OCI-LY3 (cell line): ENCODE data around the gene C1QTNF6.
A peak's percentile ranks its signal among the peaks of the same experiment; 100 is the strongest.
"Not testable (repeated sequence)": the region's sequence is repeated elsewhere in the genome, so short reads cannot be mapped to it uniquely, and the experiment has no call there.

Experiments used
- H2AFZ ChIP-seq: fragments of 200-600, 300-600 bp; shearing (Covaris generic); 2 replicates; pipeline ENCODE4 v1.6.0; 2014; ENCODE audit warnings: antibody characterized with exemption, low read depth, low read length
- H3K27ac ChIP-seq: fragments of 200-600, 300-600 bp; sonication (generic); 2 replicates; pipeline ENCODE4 v1.5.1; 2014; ENCODE audit warnings: mild to moderate bottlenecking, low read length, moderate library complexity, mixed read lengths
- H3K27me3 ChIP-seq: fragments of 200-600, 300-600 bp; sonication (generic); 2 replicates; pipeline ENCODE4 v1.6.1; 2014; ENCODE audit warnings: low read depth, low read length, mixed read lengths
- H3K36me3 ChIP-seq: fragments of 200-600, 300-600 bp; sonication (generic); replicated peaks from 2 replicates; pipeline ENCODE3; 2014; ENCODE audit warnings: low read depth, low read length, mixed read lengths
- H3K4me1 ChIP-seq: fragments of 300-600, 200-600 bp; sonication (generic); 2 replicates; pipeline ENCODE4 v1.6.1; 2014; ENCODE audit warnings: low read length, mixed read lengths
- H3K4me2 ChIP-seq: fragments of 200-600, 300-600 bp; sonication (generic); 2 replicates; pipeline ENCODE4 v1.6.1; 2014; ENCODE audit warnings: low read length, mixed read lengths
- H3K4me3 ChIP-seq: fragments of 300-600, 200-600 bp; sonication (generic); 2 replicates; pipeline ENCODE4 v1.5.1; 2014; ENCODE audit warnings: antibody characterized with exemption, mild to moderate bottlenecking, low read length, moderate library complexity
- H3K79me2 ChIP-seq: fragments of 300-600, 200-600 bp; shearing (Covaris generic); 2 replicates; pipeline ENCODE4 v1.6.1; 2014; ENCODE audit warnings: mild to moderate bottlenecking, low read length, mixed read lengths
- H3K9ac ChIP-seq: fragments of 300-600, 200-600 bp; shearing (Covaris generic); 2 replicates; pipeline ENCODE4 v1.6.0; 2014; ENCODE audit warnings: mild to moderate bottlenecking, low read length, moderate library complexity
- H3K9me3 ChIP-seq: fragments of 200-600, 300-600 bp; shearing (Covaris generic); 2 replicates; pipeline ENCODE4 v1.6.1; 2014; ENCODE audit warnings: low read length, mixed read lengths; ENCODE audit not compliant: insufficient read depth
- H4K20me1 ChIP-seq: fragments of 200-600, 300-600 bp; sonication (generic); 2 replicates; pipeline ENCODE4 v1.6.1; 2016; ENCODE audit warnings: low read length, mixed read lengths; ENCODE audit not compliant: insufficient read depth
- EZH2phosphoT487 ChIP-seq: fragments of 200-600 bp; shearing (Covaris generic); IDR thresholded peaks from 2 replicates; pipeline ENCODE4 v1.6.1; 2018; ENCODE audit warnings: antibody characterized with exemption, mixed run types, low read depth
- TF ChIP-seq, protein P1 (sequence below): fragments of 200-600, 300-600 bp; sonication (generic); IDR thresholded peaks from 2 replicates; pipeline ENCODE4 v1.5.1; 2014; ENCODE audit warnings: antibody characterized with exemption, low read length, low read depth

The C1QTNF6 gene

GRCh38 chr22:37233751-37234631, 45.9 kb upstream of the C1QTNF6 start:
- no peak for TF ChIP-seq EZH2phosphoT487
- TF ChIP-seq, protein P1, sequence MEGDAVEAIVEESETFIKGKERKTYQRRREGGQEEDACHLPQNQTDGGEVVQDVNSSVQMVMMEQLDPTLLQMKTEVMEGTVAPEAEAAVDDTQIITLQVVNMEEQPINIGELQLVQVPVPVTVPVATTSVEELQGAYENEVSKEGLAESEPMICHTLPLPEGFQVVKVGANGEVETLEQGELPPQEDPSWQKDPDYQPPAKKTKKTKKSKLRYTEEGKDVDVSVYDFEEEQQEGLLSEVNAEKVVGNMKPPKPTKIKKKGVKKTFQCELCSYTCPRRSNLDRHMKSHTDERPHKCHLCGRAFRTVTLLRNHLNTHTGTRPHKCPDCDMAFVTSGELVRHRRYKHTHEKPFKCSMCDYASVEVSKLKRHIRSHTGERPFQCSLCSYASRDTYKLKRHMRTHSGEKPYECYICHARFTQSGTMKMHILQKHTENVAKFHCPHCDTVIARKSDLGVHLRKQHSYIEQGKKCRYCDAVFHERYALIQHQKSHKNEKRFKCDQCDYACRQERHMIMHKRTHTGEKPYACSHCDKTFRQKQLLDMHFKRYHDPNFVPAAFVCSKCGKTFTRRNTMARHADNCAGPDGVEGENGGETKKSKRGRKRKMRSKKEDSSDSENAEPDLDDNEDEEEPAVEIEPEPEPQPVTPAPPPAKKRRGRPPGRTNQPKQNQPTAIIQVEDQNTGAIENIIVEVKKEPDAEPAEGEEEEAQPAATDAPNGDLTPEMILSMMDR, result no peak
- Histone ChIP-seq H2AFZ (no peak overlapping the region), H3K36me3 (peaks cover 81% of the 10 kb centered on the region), H3K79me2 (peaks cover 87% of the 10 kb centered on the region), H3K4me2 (no peak overlapping the region), H3K27ac (peak overlapping the region; percentile 55; the same call in 1 of the 2 replicates), H3K9ac (no peak overlapping the region), H3K4me1 (peaks cover 94% of the 10 kb centered on the region), H3K4me3 (no peak overlapping the region), H3K27me3 (no peaks in the 10 kb centered on the region), H3K9me3 (no peaks in the 10 kb centered on the region), H4K20me1 (peaks cover 66% of the 10 kb centered on the region)

- not testable (repeated sequence) for H2AFZ ChIP-seq, H3K4me3 ChIP-seq, H3K4me2 ChIP-seq, H3K9me3 ChIP-seq, H3K27me3 ChIP-seq, H3K9ac ChIP-seq
- Histone ChIP-seq H4K20me1 (peaks cover 62% of the 10 kb centered on the region), H3K27ac (peak overlapping the region; percentile 55; the same call in 1 of the 2 replicates), H3K36me3 (peaks cover 81% of the 10 kb centered on the region), H3K4me1 (peaks cover 94% of the 10 kb centered on the region), H3K79me2 (peaks cover 87% of the 10 kb centered on the region)
These were observed 45.3 kb upstream of the C1QTNF6 start for GRCh38 chr22:37233371-37233750.

GRCh38 chr22:37232140-37232998, 44.3 kb upstream of the C1QTNF6 start:
- Histone ChIP-seq H3K27ac (peak overlapping the region; percentile 94), H3K27me3 (no peaks in the 10 kb centered on the region), H4K20me1 (peaks cover 60% of the 10 kb centered on the region), H3K4me2 (peak overlapping the region; percentile 51), H3K79me2 (peaks cover 86% of the 10 kb centered on the region), H2AFZ (no peak overlapping the region), H3K9me3 (no peaks in the 10 kb centered on the region), H3K9ac (peak overlapping the region; percentile 63; the same call in 1 of the 2 replicates), H3K4me1 (peaks cover 94% of the 10 kb centered on the region), H3K36me3 (peaks cover 82% of the 10 kb centered on the region), H3K4me3 (peak overlapping the region; percentile 27; the same call in 1 of the 2 replicates)
- TF ChIP-seq EZH2phosphoT487, result no peak

GRCh38 chr22:37231406-37232139, 43.5 kb upstream of the C1QTNF6 start:
- no peak overlapping the region for H2AFZ ChIP-seq
- no peak for TF ChIP-seq EZH2phosphoT487
- TF ChIP-seq, protein P1, result no peak
- H3K27ac ChIP-seq, result peak overlapping the region; percentile 94
- H3K27me3 ChIP-seq, result no peaks in the 10 kb centered on the region
- peak overlapping the region; percentile 27; the same call in 1 of the 2 replicates for H3K4me3 ChIP-seq
- H4K20me1 ChIP-seq, result peaks cover 54% of the 10 kb centered on the region
- H3K79me2 ChIP-seq, result peaks cover 78% of the 10 kb centered on the region
- peaks cover 78% of the 10 kb centered on the region for H3K36me3 ChIP-seq
- H3K4me2 ChIP-seq, result peak overlapping the region; percentile 51
- H3K9ac ChIP-seq, result peak overlapping the region; percentile 63
- no peaks in the 10 kb centered on the region for H3K9me3 ChIP-seq
- peaks cover 88% of the 10 kb centered on the region for H3K4me1 ChIP-seq
